GM12872 (cell line): Measurements from ENCODE around the gene KLK8.

Experiments
- CTCF ChIP-seq: IDR thresholded peaks from 3 replicates; pipeline ENCODE4 v1.5.1; 2011; ENCODE audit warnings: low read depth, mild to moderate bottlenecking, low read length, moderate library complexity; ENCODE audit not compliant: insufficient read depth

Gene KLK8

GRCh38 chr19:50998686-50999085, 2.7 kb downstream of the KLK8 start:
- TF ChIP-seq CTCF, result no peak

- TF ChIP-seq CTCF, result no peak
These were observed 3.3 kb downstream of the KLK8 start for GRCh38 chr19:50998061-50998460.

- TF ChIP-seq CTCF, result no peak
These were observed 7.3 kb downstream of the KLK8 start for GRCh38 chr19:50994129-50994528.

GRCh38 chr19:50992666-50993035, 8.8 kb downstream of the KLK8 start:
- TF ChIP-seq CTCF, result no peak

- TF ChIP-seq CTCF, result no peak
These were observed 17.6 kb downstream of the KLK8 start, which contains the start of gene KLK7 for GRCh38 chr19:50983625-50984292. Gene KLK7, minus strand, starts transcription at chr19:50983917. Its CDS starts 1,518 bp downstream, at chr19:50982399.

GRCh38 chr19:50982186-50982585, 19.2 kb downstream of the KLK8 start:
- no peak for TF ChIP-seq CTCF

GRCh38 chr19:50981587-50982146, 19.7 kb downstream of the KLK8 start:
- TF ChIP-seq CTCF, result no peak
